PFSK-1 (cell line): ENCODE results near the gene RERE.

Experiments used
- FOXP2 ChIP-seq: optimal IDR thresholded peaks from 2 replicates; pipeline ENCODE3; 2011; ENCODE audit warnings: borderline replicate concordance, control low read depth, inconsistent platforms; ENCODE audit not compliant: insufficient read depth; ENCODE audit errors: extremely low read length, extremely low read depth
- POLR2AphosphoS5 ChIP-seq: IDR thresholded peaks from 2 replicates; pipeline ENCODE4 v1.6.1; 2012; ENCODE audit warnings: low read depth, mild to moderate bottlenecking, control low read depth, low read length, moderate library complexity
- REST ChIP-seq, 2 experiments: IDR thresholded peaks; 2 replicates each; pipeline versions ENCODE4 v1.6.1 to v1.8.0; 2011 to 2012; ENCODE audit warnings: low read depth in 2 of 2, low read length in 2 of 2, control low read depth in 1 of 2, inconsistent platforms in 1 of 2, mild to moderate bottlenecking in 1 of 2, moderate library complexity in 1 of 2; ENCODE audit not compliant: insufficient read depth in 1 of 2
- SIN3A ChIP-seq: IDR thresholded peaks from 2 replicates; pipeline ENCODE4 v1.6.1; 2012; ENCODE audit warnings: mild to moderate bottlenecking, low read length, moderate library complexity, borderline replicate concordance; ENCODE audit not compliant: insufficient read depth
- TAF1 ChIP-seq: IDR thresholded peaks from 2 replicates; pipeline ENCODE4 v1.6.1; 2012; ENCODE audit warnings: low read length, control low read depth, borderline replicate concordance; ENCODE audit not compliant: insufficient read depth

RERE gene

GRCh38 chr1:8481650-8482380 lies 335.6 kb downstream of the RERE start:
- TF ChIP-seq REST (IDR thresholded peaks at IDR 0.05; ENCODE audit: insufficient read depth in 1 of 2, low read depth in 2 of 2, low read length in 2 of 2) (no peak), SIN3A (no peak), FOXP2 (no peak), POLR2AphosphoS5 (no peak), TAF1 (no peak)

GRCh38 chr1:8478566-8478965 lies 338.9 kb downstream of the RERE start:
- no peak for TF ChIP-seq POLR2AphosphoS5
- TF ChIP-seq REST (IDR thresholded peaks at IDR 0.05; ENCODE audit: insufficient read depth in 1 of 2, low read depth in 2 of 2, low read length in 2 of 2): no peak
- no peak for TF ChIP-seq TAF1
- no peak for TF ChIP-seq SIN3A
- no peak for TF ChIP-seq FOXP2

- no peak for TF ChIP-seq SIN3A
- TF ChIP-seq REST (IDR thresholded peaks at IDR 0.05; ENCODE audit: insufficient read depth in 1 of 2, low read depth in 2 of 2, low read length in 2 of 2): no peak
- no peak for TF ChIP-seq POLR2AphosphoS5
- TF ChIP-seq TAF1: no peak
- TF ChIP-seq FOXP2: no peak
These were observed 339.5 kb downstream of the RERE start for GRCh38 chr1:8477983-8478362.

- no peak for TF ChIP-seq REST (IDR thresholded peaks at IDR 0.05; ENCODE audit: insufficient read depth in 1 of 2, low read depth in 2 of 2, low read length in 2 of 2)
- no peak for TF ChIP-seq FOXP2
- TF ChIP-seq SIN3A: no peak
- TF ChIP-seq POLR2AphosphoS5: no peak
- no peak for TF ChIP-seq TAF1
These were observed 340.1 kb downstream of the RERE start for GRCh38 chr1:8477166-8477982.
